GM18507 (cell line): ENCODE measurements around the gene EDEM2.
"Not testable (repeated sequence)": the region's sequence is repeated elsewhere in the genome, so short reads cannot be mapped to it uniquely, and the experiment has no call there.

Source experiments
- DNase-seq: peaks from one replicate; pipeline ENCODE4 v3.0.0; 2011; ENCODE audit warnings: low read depth; ENCODE audit not compliant: insufficient read length; ENCODE audit errors: extremely low spot score
- FAIRE-seq: peaks from 2 replicates; lab custom pipeline; 2011; peaks lifted over from hg19 to GRCh38; lab: Jason Lieb, UNC

EDEM2 gene, protein sequence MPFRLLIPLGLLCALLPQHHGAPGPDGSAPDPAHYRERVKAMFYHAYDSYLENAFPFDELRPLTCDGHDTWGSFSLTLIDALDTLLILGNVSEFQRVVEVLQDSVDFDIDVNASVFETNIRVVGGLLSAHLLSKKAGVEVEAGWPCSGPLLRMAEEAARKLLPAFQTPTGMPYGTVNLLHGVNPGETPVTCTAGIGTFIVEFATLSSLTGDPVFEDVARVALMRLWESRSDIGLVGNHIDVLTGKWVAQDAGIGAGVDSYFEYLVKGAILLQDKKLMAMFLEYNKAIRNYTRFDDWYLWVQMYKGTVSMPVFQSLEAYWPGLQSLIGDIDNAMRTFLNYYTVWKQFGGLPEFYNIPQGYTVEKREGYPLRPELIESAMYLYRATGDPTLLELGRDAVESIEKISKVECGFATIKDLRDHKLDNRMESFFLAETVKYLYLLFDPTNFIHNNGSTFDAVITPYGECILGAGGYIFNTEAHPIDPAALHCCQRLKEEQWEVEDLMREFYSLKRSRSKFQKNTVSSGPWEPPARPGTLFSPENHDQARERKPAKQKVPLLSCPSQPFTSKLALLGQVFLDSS

DNA sequence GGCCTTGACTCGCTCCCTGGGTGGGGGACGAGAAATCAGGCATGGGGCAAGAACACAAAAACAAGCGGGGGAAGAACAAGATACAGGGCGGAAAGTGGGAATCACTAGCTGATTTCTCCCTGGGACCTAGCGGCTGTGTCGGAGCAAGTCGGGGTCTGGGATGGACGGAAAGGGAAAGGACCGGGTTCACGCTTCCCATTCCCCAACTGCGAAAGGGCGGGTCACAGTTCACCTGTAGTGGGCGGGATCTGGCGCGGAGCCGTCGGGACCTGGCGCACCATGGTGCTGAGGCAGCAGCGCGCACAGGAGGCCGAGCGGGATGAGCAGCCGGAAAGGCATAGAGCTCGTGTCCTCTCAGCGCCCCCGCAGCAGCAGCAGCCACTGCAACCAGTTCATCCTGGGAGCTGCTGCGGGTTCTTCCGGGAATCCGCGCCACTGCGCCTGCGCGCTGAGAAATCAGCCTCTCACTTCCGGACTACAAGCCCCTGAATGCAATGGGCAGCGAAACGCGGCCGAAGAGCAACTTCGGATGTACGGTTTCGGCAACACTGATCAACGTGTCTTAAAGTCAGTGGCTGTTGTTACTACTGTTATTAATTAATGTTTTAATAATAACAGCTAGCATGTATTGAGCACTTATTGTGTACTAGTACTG, at the start of gene EDEM2:
Gene EDEM2, minus strand, starts transcription at position 417 of the 655 bp plus-strand sequence. Its CDS starts 78 bp downstream, at position 339.
- FAIRE-seq, result peak; percentile 90
- peak; percentile 91 for DNase-seq

DNA sequence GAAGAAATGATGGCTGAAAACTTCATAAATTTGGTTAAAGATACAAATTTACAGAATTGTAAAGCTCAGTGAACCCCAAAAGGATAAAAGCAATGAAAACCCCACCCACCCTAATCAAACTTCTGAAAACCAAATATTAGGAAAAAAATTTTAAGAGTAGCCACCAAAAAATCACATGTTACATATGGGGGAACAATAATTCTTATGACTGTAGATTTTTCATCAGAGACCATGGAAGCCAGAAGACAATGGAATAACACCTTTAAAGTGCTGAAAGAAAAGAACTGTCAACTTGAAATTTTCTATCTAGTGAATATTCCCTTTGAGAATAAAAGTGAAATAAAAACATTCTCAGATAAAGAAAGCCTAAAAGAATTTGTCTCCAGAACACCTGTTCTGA, 49.2 kb upstream of the EDEM2 start:
- FAIRE-seq, result no peak

DNA sequence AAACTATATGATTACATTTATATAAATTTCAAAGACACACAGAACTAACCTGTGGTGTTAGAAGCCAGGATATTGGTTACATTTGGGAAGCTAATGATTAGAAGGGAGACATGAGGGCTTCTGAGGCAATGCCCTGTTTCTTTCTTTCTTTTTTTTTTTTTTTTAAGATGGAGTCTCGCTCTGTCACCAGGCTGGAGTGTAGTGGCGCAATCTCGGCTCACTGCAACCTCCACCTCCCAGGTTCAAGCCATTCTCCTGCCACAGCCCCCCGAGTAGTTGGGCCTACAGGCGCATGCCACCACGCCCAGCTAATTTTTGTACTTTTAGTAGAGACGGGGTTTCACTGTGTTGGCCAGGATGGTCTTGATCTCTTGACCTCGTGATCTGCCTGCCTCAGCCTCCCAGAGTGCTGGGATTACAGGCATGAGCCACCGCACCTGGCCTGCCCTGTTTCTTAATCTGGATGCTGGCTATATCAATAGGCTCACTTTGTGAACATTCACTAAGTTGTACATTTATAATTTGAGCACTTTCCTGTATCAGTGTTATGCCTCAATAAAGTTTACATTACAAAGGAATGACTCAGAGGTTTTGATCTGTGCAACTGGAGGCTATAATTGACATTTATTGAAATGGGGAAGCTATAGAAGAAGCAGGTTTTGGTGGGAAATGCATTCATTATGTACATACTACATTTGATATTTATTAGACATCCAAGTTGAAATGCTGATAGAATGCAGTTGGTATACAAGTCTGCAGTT, 46.1 kb upstream of the EDEM2 start:
- not testable (repeated sequence) for FAIRE-seq, DNase-seq

More for the DNA sequence above, 49.2 kb upstream of the EDEM2 start:
- DNase-seq, result no peak

DNA sequence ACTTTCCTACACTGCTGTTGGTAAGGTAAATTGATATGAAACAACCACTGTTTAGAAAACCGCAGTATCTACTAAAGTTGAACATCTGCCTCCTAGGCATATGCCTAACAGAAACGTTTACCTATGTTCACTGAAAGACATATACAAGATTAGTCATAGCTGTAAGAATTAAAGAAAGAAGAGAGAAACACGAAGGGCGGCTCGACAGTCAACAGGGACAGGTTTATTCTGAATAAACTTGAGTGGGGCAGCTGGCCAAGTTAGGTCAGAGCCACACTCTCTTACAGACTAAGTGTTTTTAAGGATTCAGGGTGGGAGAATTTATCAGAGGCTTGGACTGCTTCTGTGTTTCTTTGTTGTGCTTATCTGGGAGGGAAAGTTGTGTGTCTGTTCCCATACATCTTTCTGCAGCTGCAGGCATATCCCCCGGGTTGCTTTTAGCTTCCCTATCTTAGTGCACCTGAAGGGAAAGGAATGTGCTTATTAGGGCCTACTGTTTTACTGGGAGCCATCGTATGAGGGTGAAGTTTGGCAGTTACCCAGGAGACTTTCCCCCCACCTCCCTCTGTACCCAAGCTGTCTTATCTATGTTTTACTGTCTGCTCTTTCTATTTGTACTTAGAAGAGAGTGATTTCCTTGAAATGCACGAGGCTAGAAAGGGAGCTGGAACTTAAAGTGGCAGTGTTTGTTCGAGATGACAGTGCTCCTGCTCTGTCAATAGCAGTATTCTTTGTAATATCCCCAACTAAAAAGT, 45.2 kb upstream of the EDEM2 start:
- no peak for FAIRE-seq
- DNase-seq, result no peak

DNA sequence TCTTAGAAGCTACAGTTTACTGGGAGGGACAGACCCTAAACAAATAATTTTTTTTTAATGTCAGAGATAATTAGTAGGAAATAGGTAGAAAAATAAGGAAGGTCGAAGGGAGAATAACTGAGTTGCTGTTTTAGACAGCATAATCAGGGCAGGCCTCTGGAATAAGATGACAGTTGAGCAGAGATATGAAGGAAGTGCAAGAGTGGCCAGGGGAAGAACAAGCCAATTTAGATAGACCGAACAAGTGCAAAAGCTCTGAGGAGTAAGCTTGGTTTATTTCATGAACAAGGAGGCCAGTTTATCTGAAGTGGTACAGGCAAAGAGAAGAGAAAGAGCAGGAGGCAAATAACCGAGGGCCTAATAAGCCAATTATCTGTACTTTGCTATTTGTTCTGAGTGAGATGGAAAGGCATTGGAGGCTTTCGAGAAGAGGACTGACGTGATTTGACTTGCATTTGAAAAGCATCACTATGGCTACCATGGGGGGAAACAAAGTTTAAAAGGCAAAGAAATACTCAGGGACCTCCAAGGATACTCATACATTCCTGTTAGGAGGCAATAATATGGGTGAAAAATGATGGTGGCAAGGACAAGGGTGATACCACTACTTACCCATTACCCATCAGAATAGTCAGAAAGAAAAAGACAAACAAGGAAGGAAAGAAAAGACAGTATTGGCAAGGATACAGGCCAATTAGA, 44.4 kb upstream of the EDEM2 start:
- FAIRE-seq, result no peak
- no peak for DNase-seq

DNA sequence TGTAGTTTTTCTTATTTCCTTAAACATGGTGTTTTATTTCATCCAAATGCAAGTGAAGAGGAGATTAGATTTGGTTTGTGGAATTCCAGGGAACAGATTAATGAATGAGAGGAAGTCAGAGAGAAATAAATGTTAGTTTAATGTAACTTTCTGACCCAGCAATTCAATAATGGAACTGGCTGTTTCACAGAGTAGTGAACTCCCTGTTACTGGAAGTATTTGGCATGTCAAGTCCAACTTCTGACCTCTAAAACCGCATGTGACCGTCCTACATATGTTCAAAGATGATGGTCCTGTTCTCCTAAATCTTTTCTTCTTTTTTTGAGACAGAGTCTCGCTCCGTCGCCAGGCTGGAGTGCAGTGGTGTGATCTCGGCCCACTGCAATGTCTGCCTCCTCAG, 43.4 kb upstream of the EDEM2 start:
- DNase-seq (no peak), FAIRE-seq (no peak)

DNA sequence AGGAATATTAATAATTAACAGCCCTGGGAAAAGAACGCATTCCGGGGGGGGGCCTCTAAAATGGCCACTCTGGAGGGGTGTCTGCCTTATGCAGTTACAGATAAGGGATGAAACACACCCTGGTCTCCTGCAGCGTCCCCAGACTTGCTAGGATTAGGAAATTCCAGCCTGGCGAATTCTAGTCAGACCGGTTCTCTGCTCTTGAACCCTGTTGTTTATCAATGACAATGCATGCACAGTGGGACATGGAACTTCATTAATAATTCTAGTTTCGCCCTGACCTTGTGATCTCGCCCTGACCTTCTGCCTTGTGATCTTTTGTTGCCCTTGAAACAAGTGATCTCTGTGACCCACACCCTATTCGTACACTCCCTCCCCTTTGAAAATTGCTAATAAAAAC, 42.1 kb upstream of the EDEM2 start:
- DNase-seq, FAIRE-seq: not testable (repeated sequence)

DNA sequence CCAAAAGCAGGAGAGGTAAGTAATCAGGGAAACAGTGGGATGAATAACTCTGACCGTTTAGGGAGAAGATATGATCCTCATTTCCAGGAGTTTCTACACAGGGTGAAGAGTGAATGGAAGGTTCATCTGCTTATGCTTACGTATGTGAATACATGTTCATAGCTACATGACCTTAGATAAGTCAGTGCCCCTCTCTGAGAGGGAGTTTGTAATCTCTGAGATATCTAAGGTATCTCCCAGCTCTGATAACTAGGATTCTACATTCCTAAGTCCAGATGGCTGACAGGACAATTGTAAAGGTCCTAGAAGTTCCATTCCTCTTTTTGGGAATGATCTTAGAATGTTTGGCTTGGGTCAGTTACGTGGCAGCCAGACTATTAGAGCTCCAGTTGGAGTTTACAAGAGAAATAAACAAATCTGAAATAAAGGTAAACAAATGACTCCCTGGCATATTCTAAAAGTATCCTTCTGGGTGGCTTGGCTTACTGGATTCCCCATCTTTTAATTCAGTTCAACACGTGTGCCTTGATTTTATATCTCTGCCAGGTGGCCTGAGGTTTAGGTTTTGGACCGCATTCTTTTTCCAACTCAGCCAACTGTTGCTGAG, 40.6 kb upstream of the EDEM2 start:
- FAIRE-seq (no peak), DNase-seq (no peak)

DNA sequence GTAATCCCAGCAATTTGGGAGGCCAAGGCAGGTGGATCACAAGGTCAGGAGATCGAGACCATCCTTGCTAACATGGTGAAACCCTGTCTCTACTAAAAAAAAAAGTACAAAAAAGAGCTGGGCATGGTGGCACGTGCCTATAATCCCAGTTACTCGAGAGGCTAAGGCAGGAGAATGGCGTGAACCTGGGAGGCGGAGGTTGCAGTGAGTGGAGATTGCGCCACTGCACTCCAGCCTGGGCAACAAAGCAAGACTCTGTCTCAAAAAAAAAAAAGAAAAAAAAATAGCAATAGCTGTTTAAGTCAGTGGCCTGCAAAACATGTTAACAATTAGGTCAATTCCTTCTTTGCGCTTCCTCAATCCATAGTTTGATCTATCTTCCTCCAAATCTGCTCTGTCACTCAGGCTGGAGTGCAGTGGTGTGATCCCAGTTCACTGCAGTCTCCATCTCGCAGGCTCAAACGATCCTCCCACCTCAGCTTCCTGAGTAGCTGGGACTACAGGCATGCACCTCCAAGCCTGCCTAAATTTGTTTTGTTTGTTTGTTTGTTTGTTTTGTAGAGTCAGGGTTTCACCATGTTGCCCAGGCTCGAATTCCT, 39.7 kb upstream of the EDEM2 start:
- DNase-seq, FAIRE-seq: not testable (repeated sequence)

DNA sequence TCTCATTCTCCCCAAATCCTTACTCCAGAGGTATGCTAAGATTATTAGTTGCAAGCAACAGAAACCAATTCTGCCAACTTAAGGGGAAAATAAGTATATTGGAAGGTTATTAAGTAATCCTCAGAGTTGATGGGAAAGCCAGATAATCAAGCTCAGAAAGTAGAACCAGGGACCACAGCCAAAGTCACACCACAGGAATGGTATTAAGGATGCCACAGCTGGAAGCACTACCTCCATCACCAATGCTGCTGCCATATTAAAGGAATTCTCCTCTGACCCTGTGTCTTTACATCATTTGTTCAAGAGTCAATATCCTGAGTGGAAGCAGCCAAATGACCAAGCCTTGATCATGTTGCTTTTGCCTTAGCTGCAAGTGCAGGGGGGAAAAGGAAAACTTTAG, 34.6 kb upstream of the EDEM2 start:
- FAIRE-seq (no peak), DNase-seq (no peak)

DNA sequence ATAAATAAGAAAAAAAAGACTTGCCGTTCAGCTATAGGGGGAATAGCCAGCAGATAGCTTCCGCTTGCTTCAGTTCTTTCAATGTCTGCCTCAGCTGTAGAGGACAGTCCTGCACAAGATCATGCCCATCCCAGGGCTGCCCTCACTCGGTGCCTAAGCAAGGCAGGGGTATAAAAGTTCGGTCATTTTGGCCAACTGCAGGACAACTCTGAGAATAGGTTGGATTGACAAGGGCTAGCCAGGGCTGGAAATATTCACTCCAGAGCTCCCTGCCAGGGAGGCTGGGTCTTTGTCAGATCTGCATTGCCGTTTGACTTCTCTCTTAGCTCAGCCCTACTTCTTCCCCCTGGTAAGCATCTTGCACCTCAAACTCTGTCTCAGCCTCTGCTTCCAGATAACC, 33.1 kb upstream of the EDEM2 start:
- DNase-seq (no peak), FAIRE-seq (no peak)

DNA sequence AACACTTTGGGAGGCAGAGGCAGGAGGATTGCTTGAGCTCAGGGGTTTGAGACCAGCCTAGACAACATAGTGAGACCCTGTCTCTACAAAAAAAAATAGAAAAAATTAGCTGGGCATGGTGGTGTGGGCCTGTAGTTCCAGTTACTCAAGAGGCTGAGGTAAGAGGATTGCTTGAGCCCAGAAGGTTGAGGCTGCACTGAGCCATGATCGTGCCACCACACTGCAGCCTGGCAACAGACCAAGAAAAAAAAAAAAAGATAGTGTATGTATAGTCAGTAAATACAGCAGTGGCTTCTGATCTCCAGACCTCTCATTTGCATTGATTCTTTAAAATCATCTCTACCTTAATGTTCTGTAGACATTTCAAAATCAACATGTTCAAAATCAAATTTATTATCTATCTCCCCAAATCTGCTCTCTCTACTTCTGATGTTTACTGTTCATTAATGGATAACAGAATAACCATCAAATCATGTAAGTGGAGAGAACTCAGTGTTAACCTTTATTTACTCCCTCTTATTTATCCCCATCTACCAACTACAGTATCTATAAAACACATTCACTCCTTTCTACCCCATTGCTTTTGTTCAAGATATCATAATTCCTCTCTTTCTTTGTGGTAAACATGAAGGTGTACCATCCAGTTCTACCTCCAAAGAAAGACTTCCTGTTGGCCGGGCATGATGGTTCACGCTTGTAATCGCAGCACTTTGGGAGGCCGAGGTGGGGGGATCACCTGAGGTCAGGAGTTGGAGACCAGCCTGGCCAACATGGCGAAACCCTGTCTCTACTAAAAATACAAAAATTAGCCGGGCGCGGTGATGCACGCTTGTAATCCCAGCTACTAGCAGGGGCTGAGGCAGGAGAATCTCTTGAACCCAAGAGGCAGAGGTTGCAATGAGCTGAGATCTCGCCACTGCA, 32.4 kb upstream of the EDEM2 start:
- DNase-seq (no peak), FAIRE-seq (no peak)

DNA sequence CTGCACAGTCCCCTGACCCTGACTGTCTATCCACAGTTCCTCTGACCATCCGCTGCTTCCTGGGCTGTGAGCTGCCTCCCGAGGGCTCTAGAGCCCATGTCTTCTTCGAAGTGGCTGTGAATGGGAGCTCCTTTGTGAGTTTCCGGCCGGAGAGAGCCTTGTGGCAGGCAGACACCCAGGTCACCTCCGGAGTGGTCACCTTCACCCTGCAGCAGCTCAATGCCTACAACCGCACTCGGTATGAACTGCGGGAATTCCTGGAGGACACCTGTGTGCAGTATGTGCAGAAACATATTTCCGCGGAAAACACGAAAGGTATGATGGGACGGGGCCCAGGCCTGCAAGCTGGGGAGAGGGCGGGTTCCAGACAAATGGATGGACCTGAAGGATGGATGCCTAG, 29.0 kb upstream of the EDEM2 start:
- DNase-seq (no peak), FAIRE-seq (no peak)

DNA sequence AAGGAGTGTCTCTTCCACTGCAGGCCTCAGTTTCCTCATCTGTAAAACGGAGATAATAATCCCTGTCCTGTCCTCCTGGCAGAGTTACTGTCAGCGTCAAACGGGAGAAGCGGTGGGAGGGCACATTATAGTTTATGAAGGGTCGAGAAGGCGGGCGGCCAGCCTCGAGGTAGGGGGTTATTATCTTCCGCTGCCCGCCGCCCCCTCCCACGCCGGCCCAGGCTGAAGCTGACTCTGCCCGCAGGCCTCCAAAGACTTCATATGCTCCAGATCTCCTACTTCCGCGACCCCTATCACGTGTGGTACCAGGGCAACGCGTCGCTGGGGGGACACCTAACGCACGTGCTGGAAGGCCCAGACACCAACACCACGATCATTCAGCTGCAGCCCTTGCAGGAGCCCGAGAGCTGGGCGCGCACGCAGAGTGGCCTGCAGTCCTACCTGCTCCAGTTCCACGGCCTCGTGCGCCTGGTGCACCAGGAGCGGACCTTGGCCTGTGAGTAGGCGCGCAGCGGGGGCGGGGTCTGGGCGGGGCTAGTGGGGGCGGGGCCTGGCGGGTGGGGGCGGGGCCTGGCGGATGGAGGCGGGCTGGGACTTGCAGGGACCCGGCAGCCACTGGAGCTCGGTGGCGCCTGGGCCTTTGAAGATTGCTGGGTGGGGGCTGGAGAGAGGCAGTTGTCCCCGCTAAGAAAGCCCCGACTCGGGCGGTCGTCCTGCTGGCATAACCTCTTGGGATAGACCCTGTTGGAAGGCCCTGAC, 27.5 kb upstream of the EDEM2 start:
- FAIRE-seq (no peak), DNase-seq (no peak)

DNA sequence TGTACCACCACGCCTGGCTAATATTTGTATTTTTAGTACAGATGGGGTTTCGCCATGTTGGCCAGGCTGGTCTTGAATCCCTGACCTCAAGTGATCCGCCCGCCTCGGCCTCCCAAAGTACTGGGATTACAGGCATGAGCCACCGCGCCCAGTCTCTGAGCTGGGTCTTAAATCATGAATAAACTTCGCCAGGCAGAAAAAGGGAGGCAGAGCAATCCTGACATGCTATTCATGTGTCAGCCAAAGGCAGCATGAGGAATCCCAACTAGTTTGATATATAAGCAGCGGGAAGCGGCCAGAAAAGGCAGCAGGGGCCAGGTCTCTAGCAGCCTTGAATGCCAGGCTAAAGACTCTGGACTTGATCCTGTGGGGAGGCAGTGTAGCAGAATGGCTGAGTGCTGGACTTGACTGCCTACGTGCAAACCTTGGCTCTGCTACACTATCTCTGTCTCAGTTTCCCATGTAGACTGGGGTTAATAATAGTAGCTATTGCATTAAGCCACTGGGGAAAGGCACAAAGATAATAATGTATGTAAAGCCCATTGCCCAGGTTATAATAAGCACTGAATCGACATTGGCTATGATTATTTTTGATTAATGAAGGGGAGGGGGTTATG, 26.5 kb upstream of the EDEM2 start:
- no peak for DNase-seq
- no peak for FAIRE-seq

DNA sequence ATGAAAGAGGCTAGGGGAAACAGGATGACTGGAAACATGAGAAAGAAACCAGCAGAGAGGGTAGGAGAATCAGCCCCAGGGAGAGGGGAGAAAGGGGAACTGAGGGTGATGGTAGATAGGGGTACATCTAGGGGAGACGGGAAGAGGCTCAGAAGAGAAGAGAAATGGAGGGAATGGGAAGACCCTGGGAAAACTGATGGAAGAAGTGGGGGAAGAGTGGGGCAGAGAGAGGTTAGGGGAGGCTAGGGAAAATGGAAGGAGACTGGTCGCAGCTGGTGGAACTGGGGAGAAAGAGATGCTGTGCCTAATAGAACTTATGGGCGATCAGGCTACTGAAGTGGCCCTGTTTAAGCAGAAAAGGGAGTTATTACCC, 25.3 kb upstream of the EDEM2 start:
- DNase-seq (no peak), FAIRE-seq (no peak)
